ENCODE results near the gene MUC16.

The MUC16 gene

DNA sequence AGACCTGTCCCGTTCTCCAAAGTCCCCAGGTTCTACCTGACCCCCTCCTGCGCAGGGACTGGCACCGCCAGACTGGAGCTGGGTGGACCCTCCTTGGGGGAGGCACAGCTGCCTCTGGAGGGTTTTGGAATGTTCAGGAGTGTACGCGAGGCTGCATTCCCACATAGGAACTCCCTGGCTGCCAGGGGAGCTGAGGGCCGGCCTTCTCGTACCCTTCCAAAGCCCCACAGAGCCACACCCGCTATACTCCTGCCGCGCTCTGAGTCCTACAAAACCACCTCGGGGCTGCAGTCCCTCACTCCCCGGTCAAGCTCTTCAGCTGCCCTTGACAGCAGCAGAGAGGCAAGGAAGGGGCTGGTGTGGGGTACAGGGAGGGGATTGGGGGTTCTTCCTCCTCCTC is 484 bp upstream of the MUC16 start:
- TF ChIP-seq, protein P1, sequence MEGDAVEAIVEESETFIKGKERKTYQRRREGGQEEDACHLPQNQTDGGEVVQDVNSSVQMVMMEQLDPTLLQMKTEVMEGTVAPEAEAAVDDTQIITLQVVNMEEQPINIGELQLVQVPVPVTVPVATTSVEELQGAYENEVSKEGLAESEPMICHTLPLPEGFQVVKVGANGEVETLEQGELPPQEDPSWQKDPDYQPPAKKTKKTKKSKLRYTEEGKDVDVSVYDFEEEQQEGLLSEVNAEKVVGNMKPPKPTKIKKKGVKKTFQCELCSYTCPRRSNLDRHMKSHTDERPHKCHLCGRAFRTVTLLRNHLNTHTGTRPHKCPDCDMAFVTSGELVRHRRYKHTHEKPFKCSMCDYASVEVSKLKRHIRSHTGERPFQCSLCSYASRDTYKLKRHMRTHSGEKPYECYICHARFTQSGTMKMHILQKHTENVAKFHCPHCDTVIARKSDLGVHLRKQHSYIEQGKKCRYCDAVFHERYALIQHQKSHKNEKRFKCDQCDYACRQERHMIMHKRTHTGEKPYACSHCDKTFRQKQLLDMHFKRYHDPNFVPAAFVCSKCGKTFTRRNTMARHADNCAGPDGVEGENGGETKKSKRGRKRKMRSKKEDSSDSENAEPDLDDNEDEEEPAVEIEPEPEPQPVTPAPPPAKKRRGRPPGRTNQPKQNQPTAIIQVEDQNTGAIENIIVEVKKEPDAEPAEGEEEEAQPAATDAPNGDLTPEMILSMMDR (IDR thresholded peaks at IDR 0.05; ENCODE audit: low read depth, low read length): no peak
- in situ Hi-C loops (cut with HindIII; ENCODE audit: low sequenced_read_pairs): no loop called here
- no peak for DNase-seq (ENCODE audit: low read depth, low spot score)
- H3K4me3 ChIP-seq (ENCODE audit: low read depth, low read length): no peak overlapping the region

DNA sequence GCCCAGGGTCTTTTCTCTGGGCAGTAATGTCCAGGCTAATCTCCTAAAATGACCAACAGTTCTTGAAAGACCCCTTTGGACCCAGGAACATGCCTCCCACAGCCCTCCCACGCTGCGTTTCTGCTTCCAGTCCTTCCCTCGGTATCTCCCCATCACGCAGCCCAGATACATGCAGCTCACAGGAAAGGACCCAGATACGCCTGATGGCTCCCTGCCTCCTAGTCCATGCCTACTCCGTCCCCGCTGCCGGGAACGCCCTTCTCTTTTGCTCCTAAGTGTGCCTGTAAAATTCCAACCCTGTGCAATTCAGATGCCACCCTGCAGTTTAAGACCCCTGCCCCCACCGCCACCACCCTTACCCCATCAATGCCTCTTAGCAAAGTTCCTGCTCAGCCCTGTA is 778 bp downstream of the MUC16 start:
- TF ChIP-seq, protein P1 (IDR thresholded peaks at IDR 0.05; ENCODE audit: low read depth, low read length): no peak
- no peak overlapping the region for H3K4me3 ChIP-seq (ENCODE audit: low read depth, low read length)
- in situ Hi-C loops (cut with HindIII; ENCODE audit: low sequenced_read_pairs): no loop called here
- DNase-seq (ENCODE audit: low read depth, low spot score): no peak

- no peak overlapping the region for H3K4me3 ChIP-seq (ENCODE audit: low read depth, low read length)
- in situ Hi-C loops (cut with HindIII; ENCODE audit: low sequenced_read_pairs): no loop called here
- TF ChIP-seq, protein P1 (IDR thresholded peaks at IDR 0.05; ENCODE audit: low read depth, low read length): no peak
- DNase-seq (ENCODE audit: low read depth, low spot score): no peak
Observed at GRCh38 chr19:9008667-9009066, 1.5 kb downstream of the MUC16 start.

DNA sequence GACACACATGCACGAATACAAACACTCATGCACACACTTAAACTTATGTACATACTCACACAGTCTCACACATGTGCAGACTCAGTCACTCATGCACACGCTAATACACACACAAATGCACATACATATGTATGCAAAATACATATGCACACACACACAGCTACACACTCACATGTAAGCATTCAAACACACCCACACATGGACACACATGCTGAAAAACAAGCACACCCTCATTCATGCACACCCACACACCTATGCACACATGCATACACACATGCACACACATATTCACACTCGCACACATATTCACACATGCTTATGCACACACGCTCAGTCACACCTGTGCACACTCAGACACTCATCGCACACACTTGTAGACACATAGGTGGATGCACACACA is 9.3 kb downstream of the MUC16 start:
- in situ Hi-C loops (cut with HindIII; ENCODE audit: low sequenced_read_pairs): no loop called here
- no peak overlapping the region for H3K4me3 ChIP-seq (ENCODE audit: low read depth, low read length)
- TF ChIP-seq, protein P1 (IDR thresholded peaks at IDR 0.05; ENCODE audit: low read depth, low read length): no peak
- no peak for DNase-seq (ENCODE audit: low read depth, low spot score)

GRCh38 chr19:8988204-8988603 is 22.0 kb downstream of the MUC16 start:
- no peak for DNase-seq (ENCODE audit: low read depth, low spot score)
- H3K4me3 ChIP-seq (ENCODE audit: low read depth, low read length): no peak overlapping the region
- in situ Hi-C loops (cut with HindIII; ENCODE audit: low sequenced_read_pairs): no loop called here
- TF ChIP-seq, protein P1 (IDR thresholded peaks at IDR 0.05; ENCODE audit: low read depth, low read length): no peak

- in situ Hi-C loops (cut with HindIII; ENCODE audit: low sequenced_read_pairs): no loop called here
- TF ChIP-seq, protein P1 (IDR thresholded peaks at IDR 0.05; ENCODE audit: low read depth, low read length): no peak
- H3K4me3 ChIP-seq (ENCODE audit: low read depth, low read length): no peak overlapping the region
- DNase-seq (ENCODE audit: low read depth, low spot score): no peak
Observed at GRCh38 chr19:8986296-8986695, 23.9 kb downstream of the MUC16 start.

DNA sequence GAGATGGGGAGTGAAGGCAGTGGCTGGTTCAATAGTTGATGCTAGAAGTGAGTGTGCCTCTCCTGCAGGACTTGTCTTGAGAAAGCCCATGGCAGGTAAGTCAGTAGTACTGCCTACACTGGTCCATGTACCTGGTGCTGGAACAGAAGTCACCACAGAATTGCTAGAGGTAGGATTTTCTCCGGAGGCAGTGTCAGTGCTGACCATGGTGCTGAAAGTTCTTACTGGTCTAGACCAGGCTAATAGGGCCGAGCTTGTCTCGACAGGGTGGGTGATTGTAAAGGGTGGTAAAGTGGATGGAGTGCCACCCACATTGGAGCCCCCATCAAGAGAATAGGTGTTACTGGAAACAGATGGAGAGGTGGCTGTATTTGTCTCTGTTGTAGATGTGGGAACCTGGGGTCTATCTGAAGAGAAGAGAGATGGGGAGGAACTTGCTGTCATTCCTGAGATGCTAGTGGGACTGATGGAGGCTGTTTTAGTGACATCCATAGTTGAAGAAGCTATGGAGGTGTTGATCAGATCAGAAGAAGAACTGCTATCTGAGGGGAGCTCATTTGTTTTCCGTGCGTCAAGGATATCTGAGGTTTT is 36.6 kb downstream of the MUC16 start:
- DNase-seq (ENCODE audit: low read depth, low spot score): no peak
- TF ChIP-seq, protein P1 (IDR thresholded peaks at IDR 0.05; ENCODE audit: low read depth, low read length): no peak
- H3K4me3 ChIP-seq (ENCODE audit: low read depth, low read length): no peak overlapping the region
- in situ Hi-C loops (cut with HindIII; ENCODE audit: low sequenced_read_pairs): no loop called here
